Stimulated activated CD8-positive, alpha-beta memory T cell treated with anti-CD3 and anti-CD28 coated beads, Interleukin-12 subunit alpha, Interleukin-12 subunit beta, amount 100 ng/mL, for 1 hour (primary cell): ENCODE measurements around the gene ITM2C.

Source experiments
- DNase-seq: peaks from one replicate; pipeline ENCODE4 v3.0.0-alpha.2; 2020; ENCODE audit warnings: low read depth

Gene ITM2C

GRCh38 chr2:230908092-230908594, 43.4 kb downstream of the ITM2C start:
- DNase-seq = no peak

- DNase-seq = no peak
Measured at GRCh38 chr2:230908595-230909191, 44.0 kb downstream of the ITM2C start.

- no peak for DNase-seq
Measured at GRCh38 chr2:230909841-230910545, 45.3 kb downstream of the ITM2C start.

GRCh38 chr2:230910546-230911177, 45.9 kb downstream of the ITM2C start:
- DNase-seq = no peak

GRCh38 chr2:230912046-230912445, 47.3 kb downstream of the ITM2C start:
- DNase-seq = no peak

- no peak for DNase-seq
Measured at GRCh38 chr2:230912724-230913123, 48.0 kb downstream of the ITM2C start.

GRCh38 chr2:230913406-230914143, 48.8 kb downstream of the ITM2C start:
- DNase-seq = no peak

- DNase-seq = no peak
Measured at GRCh38 chr2:230914886-230915285, 50.1 kb downstream of the ITM2C start.

- no peak for DNase-seq
Measured at GRCh38 chr2:230915319-230915718, 50.6 kb downstream of the ITM2C start.

- no peak for DNase-seq
Measured at GRCh38 chr2:230916218-230916617, 51.5 kb downstream of the ITM2C start.

- DNase-seq = no peak
Measured at GRCh38 chr2:230919240-230919639, 54.5 kb downstream of the ITM2C start.

- DNase-seq = no peak
Measured at GRCh38 chr2:230919681-230920080, 54.9 kb downstream of the ITM2C start.

GRCh38 chr2:230920167-230920566, 55.4 kb downstream of the ITM2C start:
- DNase-seq = no peak

GRCh38 chr2:230921806-230922595, 57.3 kb downstream of the ITM2C start:
- no peak for DNase-seq

GRCh38 chr2:230922951-230923717, 58.4 kb downstream of the ITM2C start:
- no peak for DNase-seq

GRCh38 chr2:230924092-230924469, 59.3 kb downstream of the ITM2C start:
- DNase-seq = no peak

- no peak for DNase-seq
Measured at GRCh38 chr2:230924470-230925341, 60.0 kb downstream of the ITM2C start, which contains the start of gene GPR55. GPR55 (minus strand) TSS chr2:230925242; CDS start chr2:230910962, 14,280 bp downstream.

- DNase-seq = no peak
Measured at GRCh38 chr2:230925443-230925878, 60.7 kb downstream of the ITM2C start.

GRCh38 chr2:230925879-230926765, 61.4 kb downstream of the ITM2C start:
- DNase-seq = no peak
